GM12891 (cell line): ENCODE measurements around the gene RNU2-63P.
"Not testable (repeated sequence)": the region's sequence is repeated elsewhere in the genome, so short reads cannot be mapped to it uniquely, and the experiment has no call there.

ENCODE experiments used
- DNase-seq: peaks from one replicate; pipeline ENCODE4 v3.0.0; 2011; ENCODE audit warnings: low spot score; ENCODE audit not compliant: insufficient read length
- FAIRE-seq: peaks from 2 replicates; lab custom pipeline; 2011; peaks lifted over from hg19 to GRCh38; lab: Jason Lieb, UNC
- PAX5 ChIP-seq: IDR thresholded peaks from 2 replicates; pipeline ENCODE4 v1.6.1; 2011; ENCODE audit warnings: low read length, moderate library complexity, mild to moderate bottlenecking; ENCODE audit not compliant: insufficient read depth, severe bottlenecking
- POLR2A ChIP-seq: IDR thresholded peaks from 2 replicates; pipeline ENCODE4 v1.6.1; 2011; ENCODE audit warnings: low read depth, low read length, control low read depth
- POLR2AphosphoS5 ChIP-seq: IDR thresholded peaks from 2 replicates; pipeline ENCODE4 v1.6.1; 2011; ENCODE audit warnings: low read depth, low read length, control low read depth
- POU2F2 ChIP-seq: IDR thresholded peaks from 2 replicates; pipeline ENCODE4 v1.6.1; 2011; ENCODE audit warnings: low read depth, mild to moderate bottlenecking, control low read depth, low read length, moderate library complexity
- SPI1 ChIP-seq: IDR thresholded peaks from 2 replicates; pipeline ENCODE4 v1.6.1; 2011; ENCODE audit warnings: low read depth, low read length, control low read depth
- TAF1 ChIP-seq: IDR thresholded peaks from 2 replicates; pipeline ENCODE4 v1.6.1; 2011; ENCODE audit warnings: low read depth, low read length, control low read depth

Gene RNU2-63P

GRCh38 chr2:88032070-88032702, 15.8 kb upstream of the RNU2-63P start:
- DNase-seq, result no peak
- FAIRE-seq, result peak; percentile 59
- TF ChIP-seq POLR2A (no peak), TAF1 (no peak), POU2F2 (no peak), POLR2AphosphoS5 (no peak), SPI1 (no peak), PAX5 (no peak)

DNA sequence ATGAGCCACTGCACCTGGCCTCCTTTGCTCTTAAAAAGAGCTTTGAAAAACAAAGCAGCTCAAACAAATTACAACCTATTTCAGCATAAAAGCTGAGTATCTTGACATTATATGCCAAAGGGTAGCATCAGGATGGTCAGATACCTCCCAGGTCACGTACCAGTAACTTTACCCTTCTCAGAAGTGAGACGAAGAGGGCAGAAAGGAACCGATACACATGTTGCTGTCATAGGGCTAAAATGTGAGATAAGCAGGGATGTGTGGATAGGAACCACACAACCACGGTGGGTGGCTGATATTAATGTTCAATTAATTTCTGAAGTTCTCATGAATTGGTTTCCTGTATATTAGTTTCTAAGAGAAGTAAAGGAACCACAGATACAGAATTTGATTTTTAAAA, 12.6 kb upstream of the RNU2-63P start:
- FAIRE-seq, result no peak
- DNase-seq, result no peak
- TF ChIP-seq POLR2A, result no peak
- no peak for TF ChIP-seq SPI1
- TF ChIP-seq TAF1, result no peak

GRCh38 chr2:88027697-88028389, 11.5 kb upstream of the RNU2-63P start:
- no peak for DNase-seq
- TF ChIP-seq TAF1, result no peak
- TF ChIP-seq PAX5, result no peak
- TF ChIP-seq POLR2AphosphoS5, result no peak
- TF ChIP-seq POU2F2, result no peak
- TF ChIP-seq POLR2A, result no peak
- TF ChIP-seq SPI1, result no peak
- FAIRE-seq, result peak; percentile 20

DNA sequence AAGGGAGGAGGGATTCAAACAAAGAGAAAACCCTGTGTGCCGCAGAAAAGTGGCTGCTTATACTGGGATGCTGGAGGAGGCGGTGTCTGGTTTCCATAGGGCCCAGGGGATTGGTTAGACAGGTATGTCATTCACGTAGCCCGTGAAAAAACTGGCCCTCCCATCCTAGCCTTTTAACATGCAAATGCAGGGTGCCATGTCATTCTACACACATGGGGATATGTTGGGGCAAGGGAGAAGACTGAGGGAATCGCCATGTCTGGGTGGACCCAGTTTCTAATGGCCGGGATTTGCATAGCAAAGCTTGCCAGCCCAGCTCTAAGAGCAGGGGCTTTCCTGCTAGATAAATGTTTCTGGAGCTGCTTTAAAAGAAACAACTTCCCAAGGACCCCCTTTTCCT, 8.2 kb upstream of the RNU2-63P start:
- TF ChIP-seq SPI1 (no peak), POU2F2 (no peak), POLR2A (no peak), POLR2AphosphoS5 (no peak), PAX5 (no peak), TAF1 (no peak)

GRCh38 chr2:88022669-88022921, 6.2 kb upstream of the RNU2-63P start:
- FAIRE-seq (no peak), DNase-seq (no peak)
- TF ChIP-seq POU2F2, result no peak
- TF ChIP-seq PAX5, result no peak
- TF ChIP-seq SPI1, result no peak
- TF ChIP-seq TAF1, result no peak
- no peak for TF ChIP-seq POLR2A
- TF ChIP-seq POLR2AphosphoS5, result no peak

More for the DNA sequence above, 8.2 kb upstream of the RNU2-63P start:
- FAIRE-seq (no peak), DNase-seq (no peak)

DNA sequence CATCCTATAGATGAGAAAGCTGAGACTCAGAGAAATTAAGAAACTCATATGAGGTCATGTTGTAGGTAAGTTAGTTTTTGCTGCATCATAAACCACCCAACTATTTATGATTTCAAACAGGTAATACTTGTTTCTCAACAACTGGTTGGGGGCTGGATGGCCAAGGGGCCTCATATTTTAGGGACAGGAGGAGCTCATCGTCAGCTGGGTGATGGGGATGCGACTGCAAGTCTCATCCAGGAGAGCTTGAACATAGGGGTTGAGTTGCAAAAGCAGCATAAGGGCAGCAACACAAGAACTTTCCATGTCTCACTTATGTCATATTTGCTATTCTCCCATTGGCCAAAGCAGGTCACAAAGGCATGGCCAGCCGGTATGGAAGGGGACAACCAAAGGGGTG, 3.6 kb upstream of the RNU2-63P start:
- FAIRE-seq (no peak), DNase-seq (no peak)
- TF ChIP-seq POU2F2 (no peak), POLR2AphosphoS5 (no peak), TAF1 (no peak), PAX5 (no peak), SPI1 (no peak), POLR2A (no peak)

DNA sequence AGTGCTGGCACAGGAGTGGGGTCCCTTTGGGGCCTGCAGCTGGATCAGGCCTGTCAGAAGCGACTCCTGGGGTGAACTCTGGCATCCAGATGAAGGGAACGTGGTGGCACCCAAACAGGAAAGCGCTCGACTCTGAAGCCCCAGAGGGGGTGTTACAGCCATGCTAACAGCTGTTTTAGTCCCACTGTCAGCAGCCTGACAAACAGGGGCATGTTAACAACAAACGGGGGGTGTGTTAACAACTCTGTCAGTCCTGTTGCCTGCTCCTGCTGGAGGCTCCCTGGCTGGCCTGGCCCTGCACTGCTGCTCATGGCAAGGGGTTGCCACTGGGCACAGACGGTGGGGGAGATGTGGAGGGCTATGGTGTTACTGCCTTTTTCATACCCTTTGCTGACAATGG, 2.6 kb upstream of the RNU2-63P start:
- TF ChIP-seq POLR2AphosphoS5, result no peak
- no peak for TF ChIP-seq POLR2A
- no peak for TF ChIP-seq SPI1
- TF ChIP-seq PAX5, result no peak
- TF ChIP-seq TAF1, result no peak
- TF ChIP-seq POU2F2, result no peak
- FAIRE-seq, result no peak
- no peak for DNase-seq

DNA sequence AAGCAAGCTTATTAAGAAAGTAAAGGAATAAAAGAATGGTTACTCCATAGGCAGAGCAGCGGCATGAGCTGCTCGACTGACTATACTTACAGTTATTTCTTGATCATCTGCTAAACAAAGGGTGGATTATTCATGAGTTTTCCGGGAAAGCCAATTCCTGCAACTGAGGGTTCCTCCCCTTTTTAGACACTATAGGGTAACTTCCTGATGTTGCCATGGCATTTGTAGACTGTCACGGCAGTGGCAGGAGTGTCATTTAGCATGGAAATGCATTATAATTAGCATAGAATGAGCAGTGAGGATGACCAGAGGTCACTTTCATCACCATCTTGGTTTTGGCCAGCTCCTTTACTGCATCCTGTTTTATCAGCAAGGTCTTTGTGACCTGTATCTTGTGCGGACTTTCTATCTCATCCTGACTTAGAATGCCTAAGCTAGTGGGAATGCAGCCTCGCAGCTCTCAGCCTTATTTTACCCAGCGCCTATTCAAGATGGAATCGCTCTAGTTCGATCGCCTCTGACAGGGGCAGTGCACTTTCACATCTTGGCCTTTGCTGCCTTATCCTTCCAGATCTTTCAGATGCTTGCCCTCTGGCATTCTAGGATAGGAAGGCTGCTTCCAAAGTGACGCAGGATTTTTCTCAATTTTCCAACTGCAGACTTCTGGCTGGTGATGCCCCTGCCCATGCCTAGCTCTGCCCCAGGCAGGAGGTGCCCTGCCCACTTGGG, 1.9 kb upstream of the RNU2-63P start:
- not testable (repeated sequence) for FAIRE-seq, DNase-seq

DNA sequence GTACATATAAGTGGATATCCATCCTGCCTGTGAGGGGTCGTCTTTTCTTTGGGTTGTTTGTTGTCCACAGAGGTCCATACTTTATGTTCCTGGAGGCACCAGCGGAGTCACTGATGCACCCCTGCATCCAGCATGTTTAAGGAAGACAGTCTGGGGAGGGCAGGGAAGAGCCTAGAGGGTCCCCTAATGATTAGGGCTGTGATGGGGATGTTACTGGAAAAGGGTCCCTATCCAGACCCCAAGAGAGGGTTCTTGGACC, 1.4 kb upstream of the RNU2-63P start:
- FAIRE-seq, DNase-seq: not testable (repeated sequence)

DNA sequence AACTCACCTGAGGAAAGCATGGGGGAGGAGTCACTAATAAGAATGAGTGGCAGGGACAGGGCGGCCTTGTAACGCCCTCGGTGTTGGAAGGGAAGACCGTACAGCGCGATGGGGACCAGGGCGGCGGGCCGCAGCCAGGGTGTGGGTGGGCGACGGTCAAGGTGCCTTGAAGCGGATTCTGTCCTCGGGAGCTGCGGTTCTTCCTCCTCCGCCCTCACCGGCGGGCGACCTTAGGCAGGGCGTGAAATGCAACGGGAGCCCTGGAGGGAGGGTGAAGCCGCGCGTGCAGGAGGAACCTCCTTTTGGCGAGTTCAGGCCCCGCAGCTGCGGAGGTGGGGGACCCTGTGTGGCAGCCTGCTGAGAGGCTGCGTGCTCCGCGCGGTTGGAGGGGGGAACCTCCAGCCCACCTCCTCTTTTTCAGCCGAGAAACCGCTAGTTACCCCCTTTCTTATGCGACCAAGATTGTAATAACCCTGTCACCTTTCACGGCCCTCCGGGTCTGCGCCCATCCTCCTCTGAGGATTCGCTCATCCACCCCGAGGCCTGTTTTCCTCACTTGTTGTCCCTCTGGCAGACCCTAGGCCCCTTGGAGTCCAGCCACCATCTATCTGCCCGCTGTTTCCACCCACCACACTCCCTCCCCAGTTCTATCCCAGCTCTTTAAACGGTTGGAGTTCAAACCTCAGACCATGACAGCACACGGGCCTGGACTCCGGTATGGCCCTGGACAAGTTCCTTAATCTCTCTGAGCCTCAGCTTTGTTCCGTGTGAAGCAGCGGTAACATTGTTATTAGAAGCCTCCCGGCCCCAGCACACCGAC, 823 bp upstream of the RNU2-63P start:
- peak; percentile 92 for FAIRE-seq
- DNase-seq, result peak; percentile 53
- TF ChIP-seq PAX5 (no peak), TAF1 (no peak), POLR2AphosphoS5 (no peak), SPI1 (no peak), POLR2A (no peak), POU2F2 (no peak)
